Umbilical cord (tissue), 2 donors: Measurements from ENCODE around the gene ALG14. TPM values are rescaled to one million over a fixed set of nuclear protein-coding genes. Genes with fewer than 3 reads are reported as not detected.

Experiments used
- DNase-seq: peaks from one replicate; pipeline ENCODE4 v3.0.0-alpha.2; 2015; ENCODE audit warnings: low spot score
- total RNA-seq: library from RNA; depleted of rRNA; stranded (reverse); fragments of >200 nt; gene quantifications from one replicate; pipeline ENCODE4 v1.2.3, GENCODE V29; 2014; ENCODE audit warnings: low replicate concordance; ENCODE audit not compliant: insufficient read depth

The ALG14 gene
- total RNA-seq, 1 donor from 2014 or later, result 8.9 TPM

GRCh38 chr1:94983171-94983739 lies 89.5 kb downstream of the ALG14 start:
- DNase-seq, result peak; percentile 92

GRCh38 chr1:94982398-94982797 lies 90.4 kb downstream of the ALG14 start:
- DNase-seq, result no peak

- no peak for DNase-seq
Measured at GRCh38 chr1:94981575-94981973, 91.2 kb downstream of the ALG14 start.

GRCh38 chr1:94980582-94981574 lies 91.9 kb downstream of the ALG14 start:
- peak; percentile 96 for DNase-seq

DNA sequence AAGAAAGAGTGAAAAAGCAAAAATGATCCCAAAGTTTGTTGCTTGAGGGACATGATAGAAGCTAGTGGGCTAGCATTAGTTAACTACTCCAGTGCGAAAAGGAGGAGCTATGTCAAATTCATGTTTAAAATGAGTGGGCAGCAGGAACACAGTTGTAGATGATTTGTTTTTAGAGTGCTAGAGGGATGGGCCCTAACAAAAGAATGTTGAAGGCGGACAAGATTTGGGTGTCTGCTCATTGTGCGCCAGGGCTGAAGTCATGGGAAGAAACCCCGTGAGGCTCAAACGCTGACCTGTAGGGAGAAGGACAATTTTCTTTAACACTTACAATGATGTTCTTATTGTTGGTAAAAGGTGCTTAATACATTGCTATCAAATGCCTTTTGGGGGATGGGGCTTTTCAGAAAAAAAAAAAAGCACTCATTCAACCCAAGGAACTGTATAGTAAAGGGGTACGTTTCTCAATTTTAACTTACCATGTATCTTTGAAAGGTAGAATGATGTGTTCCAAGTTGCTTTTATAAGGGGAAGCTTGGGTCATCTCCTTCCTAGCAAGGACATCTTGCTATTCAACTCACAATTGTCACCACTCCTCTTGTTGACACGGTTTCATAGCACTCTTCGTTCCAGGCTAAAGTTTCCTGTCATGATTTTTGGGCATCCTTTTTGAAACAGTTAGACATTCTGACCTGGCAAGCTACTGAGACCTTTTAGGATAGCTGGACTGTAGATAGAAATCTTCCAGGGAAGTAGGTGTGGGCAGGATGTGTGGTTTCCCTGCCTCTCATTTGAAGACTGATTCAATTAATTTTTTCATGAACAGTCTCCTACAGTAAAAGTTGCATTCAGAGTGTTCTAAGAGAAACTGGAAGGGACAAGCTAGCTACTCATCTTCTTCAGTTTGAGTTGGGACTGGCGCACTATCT lies 92.8 kb downstream of the ALG14 start:
- DNase-seq, result no peak

DNA sequence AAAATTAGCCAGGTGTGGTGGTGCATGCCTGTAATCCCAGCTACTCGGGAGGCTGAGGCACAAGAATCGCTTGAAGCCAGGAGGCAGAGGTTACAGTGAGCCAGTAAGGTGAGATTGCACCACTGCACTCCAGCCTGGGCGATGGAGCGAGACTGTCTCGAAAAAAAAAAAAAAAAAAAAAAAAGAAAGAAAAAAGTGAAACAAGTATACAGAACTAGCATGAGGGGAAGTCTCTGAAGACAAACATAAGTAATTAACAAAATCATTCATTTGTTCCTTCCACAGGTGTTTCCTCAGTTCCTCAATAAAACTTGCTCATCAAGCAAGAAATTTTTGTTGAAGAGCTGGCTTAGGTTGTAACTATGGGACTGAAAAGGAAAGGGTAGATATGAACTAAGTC lies 93.6 kb downstream of the ALG14 start:
- DNase-seq, result no peak

GRCh38 chr1:94978401-94978800 lies 94.3 kb downstream of the ALG14 start:
- DNase-seq, result no peak

- peak; percentile 89 for DNase-seq
Measured at GRCh38 chr1:94976971-94977548, 95.7 kb downstream of the ALG14 start.

DNA sequence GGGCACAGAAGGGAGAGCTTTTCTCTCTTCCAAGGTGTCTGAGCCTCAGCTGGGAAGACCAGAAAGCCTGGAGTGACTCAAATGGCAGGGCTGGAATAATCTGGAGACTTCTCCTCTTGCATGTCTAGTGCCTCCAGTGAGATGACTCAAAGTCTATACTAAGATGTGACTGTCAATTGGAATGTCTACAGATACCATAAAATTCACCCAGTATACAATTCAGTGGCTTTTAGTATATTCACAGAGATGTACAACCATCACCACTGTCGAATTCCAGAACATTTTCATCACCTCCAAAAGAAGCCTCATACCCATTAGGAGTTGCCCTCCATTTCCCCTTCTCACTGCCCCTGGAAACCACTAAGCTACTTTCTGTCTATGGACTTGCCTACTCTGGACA lies 97.9 kb downstream of the ALG14 start:
- peak; percentile 63 for DNase-seq

GRCh38 chr1:94974241-94974640 lies 98.5 kb downstream of the ALG14 start:
- peak; percentile 89 for DNase-seq

DNA sequence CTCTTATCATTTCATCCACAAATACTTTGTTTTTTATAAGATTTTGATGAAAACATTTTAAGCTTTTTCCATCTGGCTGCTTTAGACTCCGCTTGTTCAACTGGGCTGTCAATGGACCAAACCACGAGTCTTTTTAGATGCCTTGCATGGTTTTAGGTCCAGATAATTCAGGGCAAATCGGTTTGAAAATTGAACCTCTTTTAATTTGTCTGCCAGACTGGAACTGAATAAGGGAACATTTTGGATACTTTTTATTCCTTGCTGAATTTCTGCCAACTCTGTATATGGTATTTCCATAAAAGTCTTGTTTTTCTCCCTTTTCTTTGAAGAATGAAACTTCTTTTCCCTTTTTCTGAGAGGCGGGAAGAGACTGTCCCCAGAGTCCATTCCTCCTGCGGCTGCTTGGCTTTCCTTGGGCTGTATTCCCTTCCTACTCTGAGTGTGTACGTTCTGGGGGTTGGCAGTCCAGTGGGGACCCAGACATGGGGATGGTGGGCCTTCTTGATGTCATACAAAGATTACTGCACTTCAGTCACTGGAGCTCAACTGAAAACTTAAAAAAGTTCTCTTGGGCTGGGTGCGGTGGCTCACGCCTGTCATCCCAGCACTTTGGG lies 99.3 kb downstream of the ALG14 start:
- DNase-seq, result peak; percentile 64

- peak; percentile 72 for DNase-seq
Measured at GRCh38 chr1:94971491-94971924, 101.2 kb downstream of the ALG14 start.

DNA sequence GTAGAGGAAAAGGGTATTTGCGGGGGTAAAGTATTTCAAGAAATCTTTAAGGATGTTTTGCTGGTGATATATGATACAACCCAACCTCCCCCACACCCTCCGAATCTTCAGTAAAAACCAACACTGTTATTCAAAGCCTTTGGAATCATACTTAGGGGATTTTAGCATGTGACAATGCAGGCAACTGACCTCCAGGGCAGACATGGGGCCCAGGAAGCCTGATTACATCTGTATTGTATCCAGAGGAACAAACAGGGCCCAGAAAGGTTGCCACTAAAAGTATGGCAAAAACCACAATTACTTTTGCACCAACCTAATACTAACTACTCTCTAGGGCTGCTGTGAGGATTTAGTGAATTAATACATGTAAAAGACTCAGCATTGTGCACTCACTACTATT lies 102.0 kb downstream of the ALG14 start:
- DNase-seq, result no peak

GRCh38 chr1:94969137-94969536 lies 103.6 kb downstream of the ALG14 start:
- DNase-seq, result no peak

DNA sequence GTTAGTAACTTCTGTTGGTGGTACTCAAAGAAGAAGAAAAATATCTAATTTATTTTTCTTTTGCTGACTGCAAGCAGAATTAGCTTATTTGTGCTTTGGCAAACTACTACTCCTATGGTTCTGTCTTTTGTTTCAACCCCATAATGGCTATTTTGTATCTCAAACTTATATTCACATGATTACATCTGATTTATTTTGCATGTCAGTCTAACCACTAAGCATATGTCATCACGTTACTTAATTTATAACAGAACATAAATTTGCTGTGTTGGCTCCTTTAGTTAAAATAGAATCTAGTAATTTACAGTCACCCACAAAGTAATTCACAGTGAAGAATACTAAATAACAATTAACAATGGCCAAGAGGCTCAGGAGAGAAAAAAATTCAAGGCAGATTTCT lies 106.7 kb downstream of the ALG14 start:
- DNase-seq, result no peak

- no peak for DNase-seq
Measured at GRCh38 chr1:94963864-94964263, 108.9 kb downstream of the ALG14 start.

DNA sequence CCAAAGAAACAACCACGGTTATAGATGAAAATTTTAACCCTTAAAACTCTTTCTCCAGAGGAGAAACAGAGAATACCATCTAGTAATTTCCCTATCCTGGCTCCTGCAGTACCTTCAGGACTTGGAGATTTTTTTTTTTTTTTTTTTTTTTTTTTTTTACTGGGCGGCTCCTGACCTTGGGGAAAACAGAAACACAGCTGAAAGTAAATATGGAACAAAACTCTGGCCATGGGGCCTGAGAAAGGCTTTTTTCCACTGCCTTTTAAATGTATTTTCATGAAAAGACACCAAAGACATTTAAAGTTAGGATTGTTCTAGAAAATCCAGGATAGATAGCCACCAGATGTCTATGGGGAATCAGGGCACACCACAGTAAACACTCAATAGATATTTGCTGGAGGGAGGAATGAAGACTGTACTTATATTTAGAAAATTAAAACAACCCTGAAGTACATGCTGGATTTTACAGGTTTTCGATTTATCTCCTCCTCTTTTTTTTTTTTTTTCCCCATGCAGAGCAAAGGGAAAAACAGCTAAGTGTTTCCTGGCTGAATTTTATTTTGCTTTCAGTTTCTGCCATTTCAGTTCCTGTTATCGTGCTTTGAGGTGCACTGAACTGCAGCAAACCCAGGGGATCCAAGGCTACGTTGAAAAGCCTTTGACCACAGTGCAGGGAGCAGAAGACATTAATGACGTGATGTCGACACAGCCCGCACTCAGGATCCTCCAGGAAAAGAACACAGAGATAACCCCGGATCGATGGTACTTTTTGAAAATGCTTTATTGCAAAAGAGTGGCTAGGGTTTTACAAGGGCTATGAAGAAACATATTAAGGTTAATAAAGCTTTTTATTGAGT lies 110.1 kb downstream of the ALG14 start:
- peak; percentile 70 for DNase-seq

- DNase-seq, result no peak
Measured at GRCh38 chr1:94961988-94962387, 110.8 kb downstream of the ALG14 start.

DNA sequence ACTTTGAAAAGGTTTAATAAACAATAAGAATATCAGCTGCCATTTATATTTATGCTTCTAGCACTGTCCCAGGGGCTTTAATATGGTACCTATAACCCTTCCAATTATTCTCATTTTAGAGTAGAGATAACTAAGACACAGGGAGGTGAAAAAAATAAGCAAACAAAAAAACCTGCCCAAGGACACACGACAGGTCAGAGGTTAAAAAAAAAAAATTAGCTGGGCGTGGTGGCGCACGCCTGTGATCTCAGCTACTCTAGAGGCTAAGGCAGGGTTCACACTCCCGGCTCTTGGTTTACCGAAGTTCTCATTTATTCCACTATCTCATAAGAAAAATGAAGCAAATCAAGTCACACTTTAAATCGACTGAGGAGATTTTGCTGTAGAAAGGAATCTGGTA lies 111.2 kb downstream of the ALG14 start:
- DNase-seq, result no peak

DNA sequence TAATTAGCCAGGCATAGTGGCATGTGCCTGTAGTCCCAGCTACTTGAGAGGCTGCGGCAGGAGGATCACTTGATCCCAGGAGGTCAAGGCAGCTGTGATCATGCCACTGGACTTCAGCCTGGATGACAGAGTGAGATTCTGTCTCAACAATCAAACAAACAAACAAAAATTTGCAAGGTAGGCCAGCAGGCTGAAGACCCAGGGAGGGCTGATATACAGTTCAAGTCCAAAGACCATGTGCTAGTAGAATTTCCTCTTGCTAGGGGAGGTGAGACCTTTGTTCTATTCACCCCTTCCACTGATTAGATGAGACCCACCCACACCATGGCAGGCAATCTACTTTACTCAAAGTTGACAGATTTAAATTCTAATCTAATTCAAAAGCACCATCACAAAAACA lies 114.7 kb downstream of the ALG14 start:
- DNase-seq, result no peak
